Middle frontal gyrus (tissue), 1 donor: ENCODE data around the gene DNER.

Experiments used
- DNase-seq: peaks from one replicate; pipeline ENCODE4 v3.0.0-alpha.2; 2015; ENCODE audit warnings: low spot score; ENCODE audit errors: extremely low spot score

DNER gene

DNA sequence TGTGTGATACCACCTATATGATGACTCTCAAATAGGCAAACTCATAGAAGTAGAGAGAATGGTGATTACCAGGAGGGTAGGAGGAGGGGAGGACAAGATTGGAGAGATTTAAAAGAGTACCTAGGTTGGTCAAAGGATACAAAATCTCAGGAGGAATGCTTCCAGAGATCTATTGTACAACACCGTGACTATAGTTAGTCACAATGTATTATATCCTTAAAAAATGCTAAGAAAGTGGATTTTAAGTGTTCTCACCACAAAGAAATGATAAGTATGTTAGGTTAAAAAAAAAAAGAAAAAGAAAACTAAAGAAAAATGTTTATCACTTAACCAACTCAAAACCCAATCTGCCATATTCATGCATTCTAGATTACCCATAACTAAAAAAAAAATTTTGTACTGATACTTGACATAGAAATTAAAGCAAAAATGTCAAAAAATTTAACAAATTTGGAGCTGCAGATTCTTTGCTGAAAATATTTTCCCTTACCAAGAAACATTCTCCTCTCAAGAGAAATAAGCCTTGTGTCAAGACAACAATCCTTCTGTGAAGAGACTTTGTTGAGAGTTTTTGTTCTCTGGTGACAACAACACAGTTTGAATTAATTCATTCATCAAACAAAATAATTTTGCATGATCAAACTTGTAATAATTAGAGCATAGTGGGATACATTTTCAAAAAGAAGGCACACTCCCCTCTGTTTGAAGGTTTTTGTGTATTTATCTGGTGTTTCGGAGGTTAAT lies 213.1 kb downstream of the DNER start:
- no peak for DNase-seq

DNA sequence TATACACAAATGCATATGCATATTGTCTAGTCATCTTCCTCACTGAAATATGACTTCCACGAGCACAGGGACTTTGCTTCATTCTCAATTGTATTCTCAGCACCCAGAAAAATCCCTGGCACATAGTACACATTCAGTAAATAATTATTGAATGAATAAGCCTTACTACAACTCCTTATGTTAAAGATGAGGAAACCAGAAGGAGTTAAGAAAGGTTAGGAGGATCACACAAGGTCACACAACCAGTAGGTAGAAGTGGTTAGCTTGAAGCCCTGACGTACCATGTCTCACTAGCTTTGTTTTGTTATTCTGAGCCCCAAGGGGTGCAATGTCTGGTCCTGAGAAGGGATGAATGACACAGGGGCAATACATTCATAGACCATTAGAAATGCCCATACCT lies 222.3 kb downstream of the DNER start:
- no peak for DNase-seq

DNA sequence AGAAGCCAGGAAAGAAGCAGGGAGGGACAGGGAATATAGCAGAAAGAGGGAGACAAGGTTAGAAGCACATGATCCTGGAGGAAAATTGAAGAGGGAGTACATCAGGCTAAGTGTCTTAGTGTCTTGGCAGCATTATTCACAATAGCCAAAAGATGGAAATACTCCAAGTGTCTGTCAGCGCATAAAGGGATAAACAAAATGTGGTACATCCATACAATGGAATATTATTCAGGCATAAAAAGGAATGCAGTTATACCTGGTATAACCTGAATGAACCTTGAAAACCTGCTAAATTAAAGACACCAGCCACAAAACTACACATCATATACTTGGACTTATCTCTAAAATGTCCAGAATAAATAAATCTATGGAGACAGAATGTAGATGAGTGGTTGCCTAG lies 224.2 kb downstream of the DNER start:
- DNase-seq = no peak

DNA sequence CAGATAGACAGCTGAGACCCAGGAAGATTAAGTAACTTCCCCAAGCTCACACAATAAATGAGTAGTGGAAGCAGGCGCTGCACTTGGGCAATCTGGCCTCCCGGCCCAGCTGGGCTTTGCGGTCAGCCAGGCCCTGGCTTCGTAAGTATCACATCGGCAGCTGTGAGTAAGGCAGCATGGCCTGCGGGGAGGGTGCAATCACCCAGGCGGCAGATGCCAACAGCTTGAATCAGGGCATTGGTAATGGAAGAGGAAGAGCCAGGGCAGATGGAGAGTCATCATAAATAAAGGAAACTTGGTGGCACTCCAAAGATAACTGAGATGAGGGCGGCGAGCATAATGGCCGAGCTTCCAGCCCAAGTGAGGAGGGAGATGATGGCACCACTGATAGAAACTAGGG lies 225.3 kb downstream of the DNER start:
- DNase-seq = no peak

GRCh38 chr2:229488232-229488631 lies 226.1 kb downstream of the DNER start:
- DNase-seq = no peak

DNA sequence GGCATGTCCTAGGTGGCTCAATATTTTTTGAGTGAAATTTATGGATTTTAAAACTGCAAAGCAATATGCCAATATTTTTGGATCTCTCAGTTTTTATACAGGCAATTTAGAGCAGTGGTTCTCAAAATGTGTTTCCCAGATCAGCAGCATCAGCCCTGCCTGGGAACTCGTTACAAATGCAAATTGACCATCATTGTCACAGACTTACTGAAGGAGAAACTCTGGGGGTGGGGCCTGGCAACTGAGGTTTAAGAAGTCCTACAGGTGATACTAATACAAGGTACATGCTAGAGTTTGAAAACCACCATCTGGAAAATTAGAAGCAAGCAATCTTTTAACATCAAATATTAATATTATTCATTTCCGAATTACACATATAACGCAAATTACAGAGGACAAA lies 227.7 kb downstream of the DNER start:
- no peak for DNase-seq

- DNase-seq = no peak
These were observed 228.5 kb downstream of the DNER start for GRCh38 chr2:229485857-229486256.

DNA sequence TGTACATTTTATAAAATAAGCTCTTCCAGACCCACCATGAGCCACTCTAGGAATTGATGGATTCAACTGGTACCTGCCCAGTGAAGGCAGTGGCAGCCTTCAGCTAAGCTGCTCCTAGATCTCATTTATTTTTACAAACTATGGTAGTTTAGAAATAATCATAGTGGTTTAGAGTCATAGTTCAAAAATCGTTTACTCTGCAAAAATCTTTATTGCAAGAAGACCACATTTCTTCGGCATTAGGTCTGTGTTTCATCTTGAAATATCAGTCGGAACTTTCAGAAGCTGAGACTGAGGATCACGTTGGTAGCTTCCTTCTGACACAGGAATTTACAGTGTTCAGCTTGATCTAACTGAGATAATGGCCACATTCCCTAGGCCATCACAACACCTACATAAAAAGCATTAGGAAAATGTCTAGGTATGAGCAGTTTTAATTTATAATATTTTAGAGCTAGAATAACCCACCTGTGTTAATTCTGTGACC lies 237.0 kb downstream of the DNER start:
- DNase-seq = no peak

DNA sequence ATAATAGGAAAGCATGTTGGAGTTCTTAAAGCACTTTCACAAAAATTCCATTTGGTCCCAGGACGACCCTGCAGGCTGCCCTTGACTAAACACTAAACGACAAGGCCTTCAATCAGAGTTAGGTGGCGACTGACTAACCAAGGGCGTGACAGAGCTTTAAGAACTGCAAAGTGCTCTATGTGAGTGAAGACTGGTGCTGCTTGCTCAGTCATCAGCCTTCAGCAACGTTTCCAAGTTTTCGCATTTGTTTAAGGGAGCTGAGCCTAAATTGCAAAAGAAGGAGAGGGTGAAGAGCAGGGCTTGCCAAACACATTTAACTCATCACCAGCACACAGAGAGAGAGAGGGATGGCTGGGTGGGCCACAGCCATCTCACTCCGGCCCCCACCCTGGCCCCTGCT lies 238.6 kb downstream of the DNER start:
- no peak for DNase-seq

- no peak for DNase-seq
These were observed 240.2 kb downstream of the DNER start for GRCh38 chr2:229474125-229474524.

- DNase-seq = no peak
These were observed 243.6 kb downstream of the DNER start for GRCh38 chr2:229470781-229471180.

DNA sequence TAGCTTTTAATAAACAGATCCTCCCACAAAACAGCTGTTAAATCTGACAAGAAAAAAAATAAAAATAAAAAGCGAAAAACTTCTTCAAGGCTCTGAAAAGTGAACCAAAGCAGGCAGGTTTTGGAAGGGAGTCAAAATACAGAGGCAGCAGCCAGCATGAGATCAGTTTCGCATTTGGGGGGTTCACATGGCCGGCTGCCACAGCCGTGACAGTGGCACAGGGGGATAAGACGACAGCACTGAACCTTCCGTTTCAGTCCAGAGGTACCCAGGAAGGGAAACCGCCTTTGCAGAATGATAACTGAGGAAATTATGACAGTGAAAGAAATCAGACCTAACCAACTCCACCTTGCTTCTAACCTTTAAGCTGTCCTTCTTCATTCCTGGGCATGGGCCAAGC lies 246.6 kb downstream of the DNER start:
- DNase-seq = no peak

- no peak for DNase-seq
These were observed 250.5 kb downstream of the DNER start for GRCh38 chr2:229463841-229464346.

- no peak for DNase-seq
These were observed 252.2 kb downstream of the DNER start for GRCh38 chr2:229462112-229462511.

- no peak for DNase-seq
These were observed 258.3 kb downstream of the DNER start for GRCh38 chr2:229456091-229456490.

DNA sequence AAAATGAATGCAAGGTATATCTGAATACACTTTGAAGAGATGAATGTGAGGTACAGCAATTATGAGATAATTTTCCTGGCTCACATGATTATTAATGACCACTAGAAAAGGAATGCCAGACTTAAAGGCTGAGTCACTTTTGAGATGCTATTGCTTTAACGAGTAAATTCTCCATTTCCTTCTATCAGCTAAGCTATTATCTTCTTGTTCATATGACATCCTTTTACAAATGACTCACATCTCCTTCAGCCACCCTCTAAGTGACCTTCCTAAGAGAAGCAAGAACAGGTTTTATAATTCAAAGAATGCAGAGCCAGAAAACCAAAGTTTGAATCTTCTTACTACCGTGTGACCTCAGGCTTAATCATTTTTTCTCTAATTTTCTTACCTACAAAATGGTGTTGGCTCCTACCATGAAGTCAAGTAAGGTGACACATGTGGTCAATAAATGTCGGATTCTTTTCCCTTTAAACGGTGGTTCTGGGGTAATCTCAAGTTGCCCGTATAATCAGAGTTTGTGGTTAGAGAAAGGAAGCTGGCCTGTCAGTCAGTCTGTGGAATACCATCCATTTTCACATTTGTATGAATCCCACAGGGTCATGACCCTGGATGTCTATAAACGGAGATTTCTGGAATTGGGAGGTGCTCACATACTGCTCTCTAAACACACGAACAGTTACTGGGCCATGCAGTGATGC lies 259.3 kb downstream of the DNER start:
- DNase-seq = no peak

DNA sequence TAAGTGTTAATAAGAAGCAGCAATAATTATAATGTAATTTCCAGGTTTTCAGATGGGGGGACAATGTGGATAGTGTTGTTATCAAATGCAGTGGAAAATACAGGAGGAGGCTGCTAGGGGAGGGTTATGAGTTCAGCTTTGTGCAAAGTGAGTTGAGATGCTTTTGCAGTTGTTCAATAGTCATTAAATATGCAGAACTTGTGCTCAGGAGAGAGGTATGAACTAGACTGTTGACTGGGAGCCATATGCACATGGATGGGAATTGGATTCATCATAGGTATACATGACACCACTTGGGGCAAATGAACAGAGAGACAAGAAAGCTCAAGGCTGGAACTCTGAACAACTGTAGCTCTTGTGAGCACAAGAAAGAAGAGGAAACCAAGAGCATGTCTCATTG lies 261.1 kb downstream of the DNER start:
- no peak for DNase-seq

- DNase-seq = no peak
These were observed 262.5 kb downstream of the DNER start for GRCh38 chr2:229451852-229452251.

GRCh38 chr2:229447227-229447626 lies 267.1 kb downstream of the DNER start:
- no peak for DNase-seq

DNA sequence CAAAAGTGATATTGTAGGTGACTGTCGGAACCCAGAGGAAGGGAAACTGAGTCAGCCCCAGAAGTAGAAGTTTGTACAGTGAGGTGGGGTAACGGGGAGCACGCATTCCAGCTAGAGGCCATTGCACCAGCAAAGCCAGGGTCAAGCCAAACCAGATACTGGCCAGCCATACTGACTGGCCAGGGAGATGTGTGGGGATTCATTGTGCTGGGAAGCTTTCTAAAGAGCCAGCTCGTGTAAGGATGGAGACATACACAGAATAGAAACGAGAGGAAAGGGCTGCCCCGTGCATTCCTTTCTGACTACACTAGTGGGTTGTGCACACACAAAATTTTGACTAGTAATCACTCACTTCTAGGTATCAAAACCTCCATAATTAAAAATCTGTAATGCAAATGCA lies 268.0 kb downstream of the DNER start:
- no peak for DNase-seq

DNA sequence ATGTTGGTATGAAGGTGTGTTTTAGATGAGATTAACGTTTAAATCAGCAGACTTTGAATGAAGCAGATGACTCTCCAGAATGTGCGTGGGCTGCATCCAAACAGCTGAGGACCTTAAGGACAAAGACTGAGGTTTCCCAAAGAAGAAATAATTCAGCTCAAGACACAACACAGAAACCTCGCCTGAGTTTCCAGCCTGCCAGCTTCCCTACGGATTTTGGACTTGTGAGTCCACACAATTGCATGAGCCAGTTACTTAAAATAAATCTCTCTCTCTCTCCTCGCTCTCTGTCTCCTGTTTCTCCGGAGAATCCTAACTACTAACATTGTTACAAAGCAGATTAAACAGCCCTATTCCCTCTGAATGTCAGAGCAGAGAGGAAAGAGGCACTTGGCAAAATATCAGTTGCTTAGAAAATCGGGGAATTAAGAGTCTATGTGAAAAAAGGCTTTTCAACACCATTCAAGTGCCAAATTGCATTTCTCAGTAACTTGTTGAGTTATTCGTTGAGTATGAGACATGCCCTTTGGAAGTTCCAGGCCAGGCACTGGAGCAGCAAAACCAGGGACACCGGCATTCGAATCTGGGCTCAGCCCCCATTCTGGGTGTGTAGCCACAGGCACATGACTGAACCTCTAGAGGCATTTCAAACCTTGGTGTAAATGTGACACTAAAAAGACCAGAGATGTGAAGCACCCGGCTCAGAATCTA lies 268.7 kb downstream of the DNER start:
- peak; percentile 24 for DNase-seq

DNA sequence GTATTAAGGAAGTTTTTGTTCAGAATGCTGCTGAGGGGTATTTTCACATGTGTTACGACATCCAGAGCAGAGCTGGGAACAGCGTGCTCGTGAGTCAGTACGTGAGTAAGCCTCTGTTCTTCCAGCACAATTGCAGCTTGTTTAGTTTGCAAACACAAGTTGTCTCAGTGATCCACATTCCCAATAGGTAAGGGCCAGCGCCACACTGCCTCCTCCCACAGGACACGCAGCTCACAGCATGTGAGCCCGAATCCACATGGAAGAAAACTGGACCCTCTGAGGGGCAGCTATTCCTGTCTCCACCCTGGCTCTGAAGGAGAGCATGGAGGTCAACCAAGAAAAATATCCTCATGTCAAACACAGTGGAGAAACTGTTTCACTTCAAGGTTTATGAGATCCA lies 269.3 kb downstream of the DNER start:
- DNase-seq = peak; percentile 33
